ENCODE results near the gene OSMR. TPM values are rescaled to one million over a fixed set of nuclear protein-coding genes. Genes with fewer than 3 reads are reported as not detected.

OSMR gene
- total RNA-seq (2016; rRNA removed; fragmentation: Illumina TruSeq; extraction: Trizol) (14.2 and 21.3 TPM in 2 replicates), polyA plus RNA-seq (2011; rRNA removed) (86.5 and 94.3 TPM in 2 replicates), polyA minus RNA-seq (2011; rRNA and poly(A)+ RNA removed; ENCODE audit: low replicate concordance) (24.4 and 91.8 TPM in 2 replicates), Bru-seq, nascent RNA (percentile 90 among the genes with signal in this experiment), BruChase-seq, experiment 1, labeled RNA remaining after a 6-hour chase (percentile 86 among the genes with signal in this experiment), BruChase-seq, experiment 2, labeled RNA remaining after a 2-hour chase (percentile 87 among the genes with signal in this experiment)
- 1.8 and 2.9 TPM in 2 replicates for total RNA-seq (2016; cell fraction: cytosol; rRNA removed; fragmentation: Illumina TruSeq; extraction: Trizol; ENCODE audit: low read depth)
- 12.5 and 19.4 TPM in 2 replicates for total RNA-seq (2016; cell fraction: insoluble cytoplasmic fraction; rRNA removed; fragmentation: Illumina TruSeq; extraction: Trizol)
- 6.1 and 7.5 TPM in 2 replicates for total RNA-seq (2016; cell fraction: membrane; rRNA removed; fragmentation: Illumina TruSeq; extraction: Trizol)
- 50.3 and 60.9 TPM in 2 replicates for total RNA-seq (2016; cell fraction: nucleus; rRNA removed; fragmentation: Illumina TruSeq; extraction: Trizol)
- polyA plus RNA-seq (2011; cell fraction: cytosol; rRNA removed), result 44.8 and 76.5 TPM in 2 replicates
- polyA plus RNA-seq (2011; cell fraction: nucleus; rRNA removed), result 95.6 and 101 TPM in 2 replicates
- 29.4 and 71.4 TPM in 2 replicates for polyA plus RNA-seq (2012)
- polyA plus RNA-seq (2016; cell fraction: cytosol; fragmentation: Illumina TruSeq; extraction: Trizol; ENCODE audit: low read depth), result 1.2 and 1.3 TPM in 2 replicates
- 11.5 and 13.4 TPM in 2 replicates for polyA plus RNA-seq (2016; cell fraction: insoluble cytoplasmic fraction; fragmentation: Illumina TruSeq; extraction: Trizol; ENCODE audit: low read depth)
- polyA plus RNA-seq (2016; cell fraction: membrane; fragmentation: Illumina TruSeq; extraction: Trizol; ENCODE audit: low read depth), result 2.3 and 3.0 TPM in 2 replicates
- polyA plus RNA-seq (2016; cell fraction: nucleus; fragmentation: Illumina TruSeq; extraction: Trizol; ENCODE audit: insufficient read depth, low read depth), result 43.2 and 48.3 TPM in 2 replicates
- polyA minus RNA-seq (2011; cell fraction: cytosol; rRNA and poly(A)+ RNA removed), result 75.8 and 111 TPM in 2 replicates
- polyA minus RNA-seq (2011; cell fraction: nucleus; rRNA and poly(A)+ RNA removed), result 316 and 318 TPM in 2 replicates
- long read RNA-seq, experiment 1, partial matches to known transcripts, result 1 of 12 reads
- long read RNA-seq, experiment 1, other reads (novel, unspliced or antisense), result 11 of 12 reads
- long read RNA-seq, experiment 2, full-length matches to known transcripts, result 16 of 137 reads
- long read RNA-seq, experiment 2, partial matches to known transcripts, result 94 of 137 reads
- long read RNA-seq, experiment 2, other reads (novel, unspliced or antisense), result 27 of 137 reads

GRCh38 chr5:38845526-38846378, at the start of gene OSMR:
TSS of gene OSMR (plus strand) at chr5:38846012. CDS start at chr5:38869045, 23,033 bp downstream.
- 0% methylated on average over 10 of the region's 89 CpGs for WGBS (ENCODE audit: low lambda C conversion rate)
- Histone ChIP-seq H3K27ac (ENCODE audit: extremely low read length, insufficient read depth, low read length) (peak within 1 kb of the TSS; percentile 95), H3K27me3 (ENCODE audit: control insufficient read depth in 1 of 2, insufficient read depth in 2 of 2, low read length in 2 of 2) (no peaks in the 10 kb centered on the region; a peak in 1 of 5 replicates), H2AFZ (ENCODE audit: low read length) (peak within 1 kb of the TSS; percentile 72), H3K79me2 (ENCODE audit: insufficient read depth, low read length) (peaks cover 76% of the 10 kb centered on the region), H4K20me1 (ENCODE audit: insufficient read depth, low read length) (peaks cover 21% of the 10 kb centered on the region), H3K9ac (ENCODE audit: insufficient read depth, low read depth, low read length) (peak within 1 kb of the TSS; percentile 96), H3K4me1 (ENCODE audit: insufficient read depth, low read length) (peaks cover 55% of the 10 kb centered on the region), H3K36me3 (replicated peaks in 1 of 2; ENCODE audit: control insufficient read depth in 1 of 2, insufficient read depth in 2 of 2, low read length in 2 of 2) (peaks cover 0 to 8% of the 10 kb centered on the region in 2 experiments; a peak in 3 of 5 replicates), H3K4me3 (replicated peaks in 1 of 3; ENCODE audit: insufficient read depth in 1 of 3, low read depth in 2 of 3, low read length in 3 of 3) (peak within 1 kb of the TSS; percentile 98 to 99 (median 98)), H3K4me2 (ENCODE audit: low read depth, low read length) (peak within 1 kb of the TSS; percentile 97), H3K9me3 (ENCODE audit: low read length) (no peaks in the 10 kb centered on the region)
- CTCF ChIA-PET (ENCODE audit: low intra/inter-chr PET ratio, low total read pairs), result no interaction called here
- FAIRE-seq, result peak; percentile 46
- intact Hi-C loops (cut with micrococcal nuclease; ENCODE audit: unreplicated experiment), result loop anchor here (1.0 to 10.0 kb wide), 4 partner anchors 15 to 301 kb away; no protein-coding TSS in a partner anchor
- peak; percentile 84 for DNase-seq (ENCODE audit: low spot score)
- POLR2A ChIA-PET, result interaction anchor here (1.0 to 2.0 kb wide), 4 partner anchors 10 to 15 kb away, joined by 3 to 13 read pairs (median 5); no protein-coding TSS in a partner anchor
- in situ Hi-C loops (cut with HindIII; ENCODE audit: extremely low pct_ligation_motif_present, low pct_unique_long_range_greater_than_20kb), result loop anchor here (10.0 kb wide), 1 partner anchor 229 kb away; the partner anchor contains the start of gene RICTOR
- no TSS peak for BruUV-seq (replicated peaks)
- ATAC-seq, result peak; percentile 89
- TF ChIP-seq ZFP41 (CRISPR knock-in tag; IDR thresholded peaks at IDR 0.05; ENCODE audit: borderline replicate concordance), result no peak; the same call in 1 of the 2 replicates
- no peak for TF ChIP-seq ZBED4 (CRISPR knock-in tag; IDR thresholded peaks at IDR 0.05; ENCODE audit: borderline replicate concordance)
- peak; percentile 86 for TF ChIP-seq PHF21A (CRISPR knock-in tag; IDR thresholded peaks at IDR 0.05)
- TF ChIP-seq DZIP1 (CRISPR knock-in tag; IDR thresholded peaks at IDR 0.05), result 0 out of 2 replicates have a peak, but pooled peaks have one; percentile 16
- no peak for TF ChIP-seq ZNF234 (CRISPR knock-in tag; conservative IDR thresholded peaks at IDR 0.05)
- TF ChIP-seq FOXP4 (CRISPR knock-in tag; IDR thresholded peaks at IDR 0.05), result peak; percentile 60
- TF ChIP-seq FLYWCH1 (CRISPR knock-in tag; IDR thresholded peaks at IDR 0.05), result no peak
